K562 (cell line): ENCODE measurements around the gene MED15. TPM values are rescaled to one million over a fixed set of nuclear protein-coding genes. Genes with fewer than 3 reads are reported as not detected.

Source experiments
- BRD4 ChIP-seq: fragments of 200-600 bp; sonication (generic); IDR thresholded peaks from 2 replicates; pipeline ENCODE4 v1.6.1; 2017; ENCODE audit warnings: inconsistent platforms
- CHD1 ChIP-seq: fragments of 200-600 bp; sonication (generic); IDR thresholded peaks from one replicate; pipeline ENCODE4 v1.6.1; 2012; ENCODE audit warnings: mild to moderate bottlenecking, moderate library complexity, low read length, inconsistent platforms
- EZH2 ChIP-seq: IDR thresholded peaks from 2 replicates; pipeline ENCODE4 v1.6.1; 2012; ENCODE audit warnings: low read depth, mild to moderate bottlenecking, inconsistent platforms, low read length, borderline replicate concordance
- FOXK1 ChIP-seq: sonication (generic); formaldehyde crosslinking; IDR thresholded peaks from 2 replicates; pipeline ENCODE4 v1.8.0; 2022; ENCODE audit warnings: missing genetic modification reagents, mild to moderate bottlenecking, borderline replicate concordance
- HDAC2 ChIP-seq: fragments of 450-650 bp; IDR thresholded peaks from 2 replicates; pipeline ENCODE4 v1.6.1; 2016; ENCODE audit warnings: mild to moderate bottlenecking
- HMGN3 ChIP-seq: IDR thresholded peaks from 2 replicates; pipeline ENCODE4 v1.6.1; 2011; ENCODE audit warnings: borderline replicate concordance, low read depth, mild to moderate bottlenecking, mixed read lengths, low read length; ENCODE audit not compliant: insufficient read length; ENCODE audit errors: extremely low read depth
- RBM25 ChIP-seq: fragments of 200-400 bp; formaldehyde crosslinking; IDR thresholded peaks from 2 replicates; pipeline ENCODE4 v1.6.1; 2018; ENCODE audit warnings: low read length, low read depth, moderate library complexity; ENCODE audit not compliant: severe bottlenecking
- RUNX1 ChIP-seq: sonication (generic); IDR thresholded peaks from 2 replicates; pipeline ENCODE4 v1.6.1; 2016; ENCODE audit warnings: antibody characterized with exemption, low read depth
- TBP ChIP-seq: optimal IDR thresholded peaks from 2 replicates; pipeline ENCODE3; 2011; ENCODE audit warnings: low read depth, low read length, improper control_type of control experiment
- ZFPM2 ChIP-seq: fragments of 250-450 bp; sonication (Bioruptor Pico); IDR thresholded peaks from 2 replicates; pipeline ENCODE4 v1.5.1; 2022; ENCODE audit warnings: mild to moderate bottlenecking
- ZNF764 ChIP-seq: fragments of 250-450 bp; sonication (Bioruptor Pico); IDR thresholded peaks from 2 replicates; pipeline ENCODE4 v1.4.0; 2020; ENCODE audit warnings: low read depth, mild to moderate bottlenecking, moderate library complexity
- ZSCAN32 ChIP-seq: fragments of 450-650 bp; formaldehyde crosslinking; IDR thresholded peaks from 2 replicates; pipeline ENCODE4 v1.4.0; 2020; ENCODE audit warnings: mild to moderate bottlenecking, moderate library complexity
- polyA plus RNA-seq, 8 experiments: library from polyadenylated mRNA; depleted of rRNA in 4 of 8; stranded (reverse) in 5 of 8; unstranded in 3 of 8; fragments of >200 nt; fragmentation: Nextera tagmentation in 2 of 8; fragmentation: Illumina TruSeq in 1 of 8; extraction: Ambion mirVana in 2 of 8; extraction: Trizol in 1 of 8; gene quantifications; 2 replicates each; pipeline versions ENCODE4 v1.2.1 to v1.2.3, GENCODE V29; 2011 to 2014; ENCODE audit warnings: inconsistent platforms in 1 of 8, missing spikeins in 1 of 8
- total RNA-seq, 7 experiments: library from RNA; depleted of rRNA in 6 of 7; stranded (reverse); fragments of >200 nt in 6 of 7; fragmentation: Illumina TruSeq in 2 of 7; extraction: Trizol in 2 of 7; gene quantifications; 2 replicates each; pipeline versions ENCODE4 v1.2.1 to v1.2.3, GENCODE V29; 2011 to 2021; ENCODE audit warnings: low replicate concordance in 1 of 7
- TF ChIP-seq, protein P1 (sequence below): fragments of 250-450 bp; sonication (Bioruptor Pico); IDR thresholded peaks from 2 replicates; pipeline ENCODE4 v1.5.1; 2021; ENCODE audit warnings: mild to moderate bottlenecking
- TF ChIP-seq, protein P2 (sequence below), 2 experiments: fragments of 450-650 bp in 1 of 2; IDR thresholded peaks; 2 replicates each; pipeline ENCODE4 v1.6.1; 2011 to 2017; ENCODE audit warnings: low read depth in 2 of 2, antibody characterized with exemption in 1 of 2, borderline replicate concordance in 1 of 2, low read length in 1 of 2, mild to moderate bottlenecking in 1 of 2, mixed read lengths in 1 of 2; ENCODE audit not compliant: control insufficient read depth in 1 of 2
- TF ChIP-seq, protein P3 (sequence below): sonication (generic); formaldehyde crosslinking; IDR thresholded peaks from 2 replicates; pipeline ENCODE4 v1.8.1; 2023; ENCODE audit warnings: mild to moderate bottlenecking, missing genetic modification reagents, moderate library complexity
- TF ChIP-seq, protein P4 (sequence below): sonication (generic); formaldehyde crosslinking; IDR thresholded peaks from 2 replicates; pipeline ENCODE4 v1.8.0; 2022; ENCODE audit warnings: missing genetic modification reagents, mild to moderate bottlenecking, borderline replicate concordance
- TF ChIP-seq, protein P5 (sequence below): fragments of 450-650 bp; formaldehyde crosslinking; IDR thresholded peaks from 2 replicates; pipeline ENCODE4 v1.4.0; 2020; ENCODE audit warnings: mild to moderate bottlenecking, moderate library complexity

The MED15 gene
- total and polyA plus RNA-seq, 9 of the 15 experiments (the other 6 are each of a cell fraction or from before 2014, with no cell fraction given): 4.0 to 271 (median 60.1) TPM

DNA sequence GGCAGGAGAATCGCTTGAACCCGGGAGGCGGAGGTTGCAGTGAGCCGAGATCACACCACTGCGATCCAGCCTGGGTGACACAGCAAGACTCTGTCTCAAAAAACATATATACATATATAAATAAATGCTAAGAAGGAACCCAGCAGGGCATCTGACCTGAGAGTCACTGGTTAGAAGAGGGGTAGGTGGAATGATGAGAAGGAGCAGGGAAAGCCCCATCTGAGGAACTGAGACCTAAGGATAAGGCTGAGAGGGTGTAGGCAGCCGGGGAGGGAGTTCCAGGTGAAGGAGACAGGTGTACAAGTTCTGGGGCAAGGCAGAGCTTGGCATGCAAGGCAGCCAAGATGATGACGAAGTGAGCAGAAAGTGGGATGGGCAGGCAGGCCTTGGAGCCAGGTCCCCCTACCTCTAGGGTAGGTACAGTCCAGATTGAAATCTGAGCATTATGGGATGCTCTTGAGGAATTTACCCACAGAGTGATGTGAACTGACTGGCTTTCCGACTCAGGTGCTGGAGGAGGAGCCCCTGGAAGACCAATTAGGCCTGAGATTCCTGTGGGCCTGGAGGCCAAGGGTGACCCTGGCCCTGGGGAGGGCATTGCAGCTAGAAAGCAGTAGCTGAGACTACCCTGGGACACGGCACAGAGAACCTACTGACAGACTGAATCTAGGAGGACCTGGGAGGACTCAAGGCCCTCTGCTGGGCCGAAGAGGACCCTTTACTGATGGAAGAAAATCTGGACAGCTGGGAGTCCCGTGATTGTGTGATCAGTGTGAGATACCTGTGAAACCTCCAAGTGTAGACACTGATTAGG, 34.6 kb upstream of the MED15 start (continued):
- TF ChIP-seq, protein P1, sequence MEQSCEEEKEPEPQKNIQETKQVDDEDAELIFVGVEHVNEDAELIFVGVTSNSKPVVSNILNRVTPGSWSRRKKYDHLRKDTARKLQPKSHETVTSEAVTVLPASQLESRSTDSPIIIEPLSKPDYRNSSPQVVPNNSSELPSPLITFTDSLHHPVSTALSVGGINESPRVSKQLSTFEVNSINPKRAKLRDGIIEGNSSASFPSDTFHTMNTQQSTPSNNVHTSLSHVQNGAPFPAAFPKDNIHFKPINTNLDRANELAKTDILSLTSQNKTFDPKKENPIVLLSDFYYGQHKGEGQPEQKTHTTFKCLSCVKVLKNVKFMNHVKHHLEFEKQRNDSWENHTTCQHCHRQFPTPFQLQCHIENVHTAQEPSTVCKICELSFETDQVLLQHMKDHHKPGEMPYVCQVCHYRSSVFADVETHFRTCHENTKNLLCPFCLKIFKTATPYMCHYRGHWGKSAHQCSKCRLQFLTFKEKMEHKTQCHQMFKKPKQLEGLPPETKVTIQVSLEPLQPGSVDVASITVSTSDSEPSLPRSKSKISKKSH (CRISPR knock-in tag): no peak
- TF ChIP-seq RUNX1 (peak; percentile 50; the same call in 1 of the 2 replicates), RBM25 (no peak), CHD1 (no peak), ZFPM2 (CRISPR knock-in tag) (no peak), ZNF764 (no peak), BRD4 (no peak), EZH2 (no peak), FOXK1 (no peak), HDAC2 (peak; percentile 94), ZSCAN32 (CRISPR knock-in tag) (no peak), HMGN3 (no peak), TBP (no peak)
- TF ChIP-seq, protein P2, sequence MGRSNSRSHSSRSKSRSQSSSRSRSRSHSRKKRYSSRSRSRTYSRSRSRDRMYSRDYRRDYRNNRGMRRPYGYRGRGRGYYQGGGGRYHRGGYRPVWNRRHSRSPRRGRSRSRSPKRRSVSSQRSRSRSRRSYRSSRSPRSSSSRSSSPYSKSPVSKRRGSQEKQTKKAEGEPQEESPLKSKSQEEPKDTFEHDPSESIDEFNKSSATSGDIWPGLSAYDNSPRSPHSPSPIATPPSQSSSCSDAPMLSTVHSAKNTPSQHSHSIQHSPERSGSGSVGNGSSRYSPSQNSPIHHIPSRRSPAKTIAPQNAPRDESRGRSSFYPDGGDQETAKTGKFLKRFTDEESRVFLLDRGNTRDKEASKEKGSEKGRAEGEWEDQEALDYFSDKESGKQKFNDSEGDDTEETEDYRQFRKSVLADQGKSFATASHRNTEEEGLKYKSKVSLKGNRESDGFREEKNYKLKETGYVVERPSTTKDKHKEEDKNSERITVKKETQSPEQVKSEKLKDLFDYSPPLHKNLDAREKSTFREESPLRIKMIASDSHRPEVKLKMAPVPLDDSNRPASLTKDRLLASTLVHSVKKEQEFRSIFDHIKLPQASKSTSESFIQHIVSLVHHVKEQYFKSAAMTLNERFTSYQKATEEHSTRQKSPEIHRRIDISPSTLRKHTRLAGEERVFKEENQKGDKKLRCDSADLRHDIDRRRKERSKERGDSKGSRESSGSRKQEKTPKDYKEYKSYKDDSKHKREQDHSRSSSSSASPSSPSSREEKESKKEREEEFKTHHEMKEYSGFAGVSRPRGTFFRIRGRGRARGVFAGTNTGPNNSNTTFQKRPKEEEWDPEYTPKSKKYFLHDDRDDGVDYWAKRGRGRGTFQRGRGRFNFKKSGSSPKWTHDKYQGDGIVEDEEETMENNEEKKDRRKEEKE (IDR thresholded peaks at IDR 0.05; ENCODE audit: borderline replicate concordance in 1 of 2, control insufficient read depth in 1 of 2, low read depth in 2 of 2, low read length in 1 of 2): no peak
- TF ChIP-seq, protein P3, sequence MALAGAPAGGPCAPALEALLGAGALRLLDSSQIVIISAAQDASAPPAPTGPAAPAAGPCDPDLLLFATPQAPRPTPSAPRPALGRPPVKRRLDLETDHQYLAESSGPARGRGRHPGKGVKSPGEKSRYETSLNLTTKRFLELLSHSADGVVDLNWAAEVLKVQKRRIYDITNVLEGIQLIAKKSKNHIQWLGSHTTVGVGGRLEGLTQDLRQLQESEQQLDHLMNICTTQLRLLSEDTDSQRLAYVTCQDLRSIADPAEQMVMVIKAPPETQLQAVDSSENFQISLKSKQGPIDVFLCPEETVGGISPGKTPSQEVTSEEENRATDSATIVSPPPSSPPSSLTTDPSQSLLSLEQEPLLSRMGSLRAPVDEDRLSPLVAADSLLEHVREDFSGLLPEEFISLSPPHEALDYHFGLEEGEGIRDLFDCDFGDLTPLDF (CRISPR knock-in tag): 0 out of 2 replicates have a peak, but pooled peaks have one; percentile 26
- TF ChIP-seq, protein P4, sequence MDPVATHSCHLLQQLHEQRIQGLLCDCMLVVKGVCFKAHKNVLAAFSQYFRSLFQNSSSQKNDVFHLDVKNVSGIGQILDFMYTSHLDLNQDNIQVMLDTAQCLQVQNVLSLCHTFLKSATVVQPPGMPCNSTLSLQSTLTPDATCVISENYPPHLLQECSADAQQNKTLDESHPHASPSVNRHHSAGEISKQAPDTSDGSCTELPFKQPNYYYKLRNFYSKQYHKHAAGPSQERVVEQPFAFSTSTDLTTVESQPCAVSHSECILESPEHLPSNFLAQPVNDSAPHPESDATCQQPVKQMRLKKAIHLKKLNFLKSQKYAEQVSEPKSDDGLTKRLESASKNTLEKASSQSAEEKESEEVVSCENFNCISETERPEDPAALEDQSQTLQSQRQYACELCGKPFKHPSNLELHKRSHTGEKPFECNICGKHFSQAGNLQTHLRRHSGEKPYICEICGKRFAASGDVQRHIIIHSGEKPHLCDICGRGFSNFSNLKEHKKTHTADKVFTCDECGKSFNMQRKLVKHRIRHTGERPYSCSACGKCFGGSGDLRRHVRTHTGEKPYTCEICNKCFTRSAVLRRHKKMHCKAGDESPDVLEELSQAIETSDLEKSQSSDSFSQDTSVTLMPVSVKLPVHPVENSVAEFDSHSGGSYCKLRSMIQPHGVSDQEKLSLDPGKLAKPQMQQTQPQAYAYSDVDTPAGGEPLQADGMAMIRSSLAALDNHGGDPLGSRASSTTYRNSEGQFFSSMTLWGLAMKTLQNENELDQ (CRISPR knock-in tag): no peak
- TF ChIP-seq, protein P5, sequence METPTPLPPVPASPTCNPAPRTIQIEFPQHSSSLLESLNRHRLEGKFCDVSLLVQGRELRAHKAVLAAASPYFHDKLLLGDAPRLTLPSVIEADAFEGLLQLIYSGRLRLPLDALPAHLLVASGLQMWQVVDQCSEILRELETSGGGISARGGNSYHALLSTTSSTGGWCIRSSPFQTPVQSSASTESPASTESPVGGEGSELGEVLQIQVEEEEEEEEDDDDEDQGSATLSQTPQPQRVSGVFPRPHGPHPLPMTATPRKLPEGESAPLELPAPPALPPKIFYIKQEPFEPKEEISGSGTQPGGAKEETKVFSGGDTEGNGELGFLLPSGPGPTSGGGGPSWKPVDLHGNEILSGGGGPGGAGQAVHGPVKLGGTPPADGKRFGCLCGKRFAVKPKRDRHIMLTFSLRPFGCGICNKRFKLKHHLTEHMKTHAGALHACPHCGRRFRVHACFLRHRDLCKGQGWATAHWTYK (CRISPR knock-in tag): no peak
